Measurements from ENCODE around the gene FAM89A. TPM values are rescaled to one million over a fixed set of nuclear protein-coding genes. Genes with fewer than 3 reads are reported as not detected.

The FAM89A gene
- total and polyA plus RNA-seq, 9 of the 15 experiments (the other 6 are each of a cell fraction or from before 2014, with no cell fraction given) = 8.7 to 66.2 (median 43.3) TPM

DNA sequence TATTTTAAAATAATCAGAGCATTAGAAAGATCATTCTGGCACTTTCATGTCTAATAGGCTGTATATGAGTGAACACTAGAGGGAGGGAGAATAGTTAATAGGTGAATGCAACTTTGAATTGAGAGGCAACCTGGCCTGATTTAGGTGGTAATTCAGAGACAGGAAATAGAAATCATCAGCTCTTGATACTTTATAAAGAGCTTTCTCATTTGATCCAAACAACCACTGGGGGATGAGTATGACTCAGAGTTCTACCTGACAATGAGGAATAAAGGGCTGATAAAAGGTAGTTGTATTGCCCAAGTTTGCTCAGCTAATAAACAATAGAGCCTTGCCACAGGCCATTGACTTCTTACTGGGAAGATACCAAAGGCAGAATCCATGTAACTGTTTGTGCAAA lies 5.2 kb upstream of the FAM89A start:
- TF ChIP-seq ZNF589 (CRISPR knock-in tag; IDR thresholded peaks at IDR 0.05; ENCODE audit: low read depth) (no peak), MEIS2 (IDR thresholded peaks at IDR 0.05; ENCODE audit: partially characterized antibody) (no peak), MYC (IDR thresholded peaks at IDR 0.05; ENCODE audit: low read depth, low read length) (no peak), MYC (CRISPR knock-in tag; IDR thresholded peaks at IDR 0.05; ENCODE audit: borderline replicate concordance, low read depth) (no peak), YBX1 (IDR thresholded peaks at IDR 0.05) (no peak), ZKSCAN8 (CRISPR knock-in tag; IDR thresholded peaks at IDR 0.05) (no peak), ZNF3 (CRISPR knock-in tag; IDR thresholded peaks at IDR 0.05) (no peak), CBX1 (IDR thresholded peaks at IDR 0.05; ENCODE audit: low read depth) (no peak), ZNF124 (CRISPR knock-in tag; IDR thresholded peaks at IDR 0.05) (no peak), SAFB (IDR thresholded peaks at IDR 0.05; ENCODE audit: borderline replicate concordance, low read depth, low read length) (no peak)
- TF ChIP-seq, protein P1, sequence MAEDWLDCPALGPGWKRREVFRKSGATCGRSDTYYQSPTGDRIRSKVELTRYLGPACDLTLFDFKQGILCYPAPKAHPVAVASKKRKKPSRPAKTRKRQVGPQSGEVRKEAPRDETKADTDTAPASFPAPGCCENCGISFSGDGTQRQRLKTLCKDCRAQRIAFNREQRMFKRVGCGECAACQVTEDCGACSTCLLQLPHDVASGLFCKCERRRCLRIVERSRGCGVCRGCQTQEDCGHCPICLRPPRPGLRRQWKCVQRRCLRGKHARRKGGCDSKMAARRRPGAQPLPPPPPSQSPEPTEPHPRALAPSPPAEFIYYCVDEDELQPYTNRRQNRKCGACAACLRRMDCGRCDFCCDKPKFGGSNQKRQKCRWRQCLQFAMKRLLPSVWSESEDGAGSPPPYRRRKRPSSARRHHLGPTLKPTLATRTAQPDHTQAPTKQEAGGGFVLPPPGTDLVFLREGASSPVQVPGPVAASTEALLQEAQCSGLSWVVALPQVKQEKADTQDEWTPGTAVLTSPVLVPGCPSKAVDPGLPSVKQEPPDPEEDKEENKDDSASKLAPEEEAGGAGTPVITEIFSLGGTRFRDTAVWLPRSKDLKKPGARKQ (CRISPR knock-in tag; IDR thresholded peaks at IDR 0.05) = no peak
- TF ChIP-seq, protein P2, sequence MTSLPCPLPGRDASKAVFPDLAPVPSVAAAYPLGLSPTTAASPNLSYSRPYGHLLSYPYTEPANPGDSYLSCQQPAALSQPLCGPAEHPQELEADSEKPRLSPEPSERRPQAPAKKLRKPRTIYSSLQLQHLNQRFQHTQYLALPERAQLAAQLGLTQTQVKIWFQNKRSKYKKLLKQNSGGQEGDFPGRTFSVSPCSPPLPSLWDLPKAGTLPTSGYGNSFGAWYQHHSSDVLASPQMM (CRISPR knock-in tag; IDR thresholded peaks at IDR 0.05) = no peak
- in situ Hi-C loops (cut with MboI) (no loop called here), intact Hi-C loops (cut with micrococcal nuclease) (loop anchor here (2.0 kb wide), 1 partner anchor 66 kb away; the partner anchor contains the start of genes ARV1 and TTC13)
- ATAC-seq (no peak), FAIRE-seq (no peak), DNase-seq (ENCODE audit: extremely low read depth in 1 of 4, low spot score in 3 of 4) (no peak)
- no peaks in the 10 kb centered on the region for H3K9me1 ChIP-seq (ENCODE audit: control insufficient read depth, insufficient read depth, low read length)
- ChIA-PET CTCF (ENCODE audit: low intra/inter-chr PET ratio) (no interaction called here), POLR2A (interaction anchor here (1.3 to 2.6 kb wide), 4 partner anchors 8 to 21 kb away, joined by 3 to 16 read pairs (median 12); no protein-coding TSS in a partner anchor)
- no peaks in the 10 kb centered on the region for H3K79me2 ChIP-seq (ENCODE audit: control insufficient read depth, insufficient read depth, low read length)
- no peaks in the 10 kb centered on the region for H3K27me3 ChIP-seq (ENCODE audit: control insufficient read depth in 2 of 2, insufficient read depth in 2 of 2, low read length in 2 of 2)
- no peak overlapping the region for H3K4me3 ChIP-seq
- BruUV-seq (replicated peaks) = no TSS peak
- no peak overlapping the region for H3K9ac ChIP-seq (ENCODE audit: insufficient read depth in 1 of 2, low read depth in 2 of 2, low read length in 2 of 2)
- H2AFZ ChIP-seq (ENCODE audit: low read depth, low read length) = peak overlapping the region; percentile 63
- H3K4me2 ChIP-seq (ENCODE audit: insufficient read depth, low read length) = no peak overlapping the region
- peaks cover 14 to 47% of the 10 kb centered on the region in 2 experiments for H3K4me1 ChIP-seq (replicated peaks in 1 of 2; ENCODE audit: control insufficient read depth in 2 of 2, insufficient read depth in 2 of 2, low read length in 2 of 2)
- peak overlapping the region; percentile 80 for H3K27ac ChIP-seq (ENCODE audit: extremely low read depth, low read depth, low read length)
- H3K36me3 ChIP-seq (ENCODE audit: control insufficient read depth, insufficient read depth, low read length) = no peaks in the 10 kb centered on the region
- peaks cover 15% of the 10 kb centered on the region for H3K9me3 ChIP-seq (replicated peaks; ENCODE audit: control insufficient read depth, insufficient read depth, low read depth, low read length)
- H4K20me1 ChIP-seq (replicated peaks; ENCODE audit: control insufficient read depth, insufficient read depth, low read length) = no peaks in the 10 kb centered on the region

Measured in K562 (cell line).